Astrocyte of the cerebellum (primary cell): ENCODE results near the gene CFAP410.

Experiments used
- DNase-seq: peaks from one replicate; pipeline ENCODE4 v3.0.0-alpha.2; 2011; ENCODE audit warnings: low read depth
- H3K4me3 ChIP-seq: 2 replicates; pipeline ENCODE4 v1.5.1; 2011; ENCODE audit warnings: mild to moderate bottlenecking, low read depth, low read length, moderate library complexity
- in situ Hi-C: cut with HindIII; loops from 2 replicates; pipeline ENCODE4 v1.10.0; 2017; ENCODE audit warnings: low sequenced_read_pairs
- TF ChIP-seq, protein P1 (sequence below): IDR thresholded peaks from 2 replicates; pipeline ENCODE4 v1.5.1; 2012; ENCODE audit warnings: low read length, low read depth, moderate library complexity, mild to moderate bottlenecking; ENCODE audit errors: missing control alignments

CFAP410 gene

DNA sequence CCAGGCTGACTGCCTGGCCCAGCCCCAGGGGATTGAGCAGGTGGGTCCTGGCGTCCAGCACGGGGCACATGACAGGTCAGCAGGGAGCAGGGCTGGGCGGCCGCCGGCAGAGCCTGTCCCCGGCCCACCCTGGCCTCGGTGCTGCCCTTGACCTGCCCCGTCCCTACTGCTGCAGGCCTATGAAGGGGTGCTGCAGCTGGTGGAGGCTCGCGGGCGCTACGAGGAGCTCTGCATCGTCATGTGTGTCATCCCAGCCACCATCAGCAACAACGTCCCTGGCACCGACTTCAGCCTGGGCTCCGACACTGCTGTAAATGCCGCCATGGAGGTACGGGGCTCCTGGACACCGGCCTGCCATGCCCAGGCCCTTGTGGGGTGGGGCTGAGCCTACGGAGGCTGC lies 15.6 kb downstream of the CFAP410 start:
- TF ChIP-seq, protein P1, sequence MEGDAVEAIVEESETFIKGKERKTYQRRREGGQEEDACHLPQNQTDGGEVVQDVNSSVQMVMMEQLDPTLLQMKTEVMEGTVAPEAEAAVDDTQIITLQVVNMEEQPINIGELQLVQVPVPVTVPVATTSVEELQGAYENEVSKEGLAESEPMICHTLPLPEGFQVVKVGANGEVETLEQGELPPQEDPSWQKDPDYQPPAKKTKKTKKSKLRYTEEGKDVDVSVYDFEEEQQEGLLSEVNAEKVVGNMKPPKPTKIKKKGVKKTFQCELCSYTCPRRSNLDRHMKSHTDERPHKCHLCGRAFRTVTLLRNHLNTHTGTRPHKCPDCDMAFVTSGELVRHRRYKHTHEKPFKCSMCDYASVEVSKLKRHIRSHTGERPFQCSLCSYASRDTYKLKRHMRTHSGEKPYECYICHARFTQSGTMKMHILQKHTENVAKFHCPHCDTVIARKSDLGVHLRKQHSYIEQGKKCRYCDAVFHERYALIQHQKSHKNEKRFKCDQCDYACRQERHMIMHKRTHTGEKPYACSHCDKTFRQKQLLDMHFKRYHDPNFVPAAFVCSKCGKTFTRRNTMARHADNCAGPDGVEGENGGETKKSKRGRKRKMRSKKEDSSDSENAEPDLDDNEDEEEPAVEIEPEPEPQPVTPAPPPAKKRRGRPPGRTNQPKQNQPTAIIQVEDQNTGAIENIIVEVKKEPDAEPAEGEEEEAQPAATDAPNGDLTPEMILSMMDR: no peak
- DNase-seq: no peak
- H3K4me3 ChIP-seq: no peak overlapping the region
- in situ Hi-C loops: no loop called here

- TF ChIP-seq, protein P1: no peak
- in situ Hi-C loops: no loop called here
- no peak overlapping the region for H3K4me3 ChIP-seq
- no peak for DNase-seq
These were observed 16.4 kb downstream of the CFAP410 start for GRCh38 chr21:44322621-44323325.

- TF ChIP-seq, protein P1: no peak
- no peak for DNase-seq
- in situ Hi-C loops: no loop called here
- H3K4me3 ChIP-seq: no peak overlapping the region
These were observed 17.2 kb downstream of the CFAP410 start for GRCh38 chr21:44321846-44322450.

GRCh38 chr21:44320847-44321246 lies 18.3 kb downstream of the CFAP410 start:
- in situ Hi-C loops: no loop called here
- no peak overlapping the region for H3K4me3 ChIP-seq
- TF ChIP-seq, protein P1: no peak

DNA sequence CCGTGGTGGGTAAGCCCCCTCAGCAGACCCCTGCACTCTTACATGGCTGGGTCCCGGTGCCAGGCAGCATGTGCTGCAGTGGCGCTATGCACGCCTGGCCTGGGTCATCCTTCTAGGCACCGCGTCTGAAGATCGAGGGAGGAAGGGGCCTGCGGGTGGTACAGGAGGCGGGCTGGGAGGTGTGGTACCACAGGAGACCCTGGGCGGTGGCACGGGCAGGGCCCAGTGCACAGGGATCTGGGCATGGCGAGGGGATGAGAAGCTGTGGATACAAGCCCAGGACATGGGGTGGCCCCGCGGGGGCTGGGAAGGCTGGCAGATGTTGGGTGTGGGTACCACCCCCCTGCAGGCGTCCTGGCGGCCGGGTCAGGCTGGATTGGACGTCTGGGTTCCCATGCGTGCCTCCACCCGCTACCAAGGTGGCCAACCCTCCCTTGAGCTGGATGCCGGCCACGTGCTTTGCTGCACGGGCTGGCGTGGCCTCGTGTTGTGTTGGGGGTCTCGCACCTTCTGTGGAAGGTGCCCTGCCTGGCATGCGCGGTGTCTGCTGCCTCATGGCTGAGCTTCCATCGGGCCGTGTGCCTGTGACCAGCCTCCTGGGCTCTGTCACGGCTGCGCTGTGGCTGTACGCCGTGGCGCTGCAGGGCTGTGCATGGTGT lies 19.7 kb downstream of the CFAP410 start:
- TF ChIP-seq, protein P1: no peak
- no peak for DNase-seq
- H3K4me3 ChIP-seq: no peak overlapping the region
- in situ Hi-C loops: no loop called here

More at GRCh38 chr21:44320847-44321246, 18.3 kb downstream of the CFAP410 start:
- DNase-seq: no peak

DNA sequence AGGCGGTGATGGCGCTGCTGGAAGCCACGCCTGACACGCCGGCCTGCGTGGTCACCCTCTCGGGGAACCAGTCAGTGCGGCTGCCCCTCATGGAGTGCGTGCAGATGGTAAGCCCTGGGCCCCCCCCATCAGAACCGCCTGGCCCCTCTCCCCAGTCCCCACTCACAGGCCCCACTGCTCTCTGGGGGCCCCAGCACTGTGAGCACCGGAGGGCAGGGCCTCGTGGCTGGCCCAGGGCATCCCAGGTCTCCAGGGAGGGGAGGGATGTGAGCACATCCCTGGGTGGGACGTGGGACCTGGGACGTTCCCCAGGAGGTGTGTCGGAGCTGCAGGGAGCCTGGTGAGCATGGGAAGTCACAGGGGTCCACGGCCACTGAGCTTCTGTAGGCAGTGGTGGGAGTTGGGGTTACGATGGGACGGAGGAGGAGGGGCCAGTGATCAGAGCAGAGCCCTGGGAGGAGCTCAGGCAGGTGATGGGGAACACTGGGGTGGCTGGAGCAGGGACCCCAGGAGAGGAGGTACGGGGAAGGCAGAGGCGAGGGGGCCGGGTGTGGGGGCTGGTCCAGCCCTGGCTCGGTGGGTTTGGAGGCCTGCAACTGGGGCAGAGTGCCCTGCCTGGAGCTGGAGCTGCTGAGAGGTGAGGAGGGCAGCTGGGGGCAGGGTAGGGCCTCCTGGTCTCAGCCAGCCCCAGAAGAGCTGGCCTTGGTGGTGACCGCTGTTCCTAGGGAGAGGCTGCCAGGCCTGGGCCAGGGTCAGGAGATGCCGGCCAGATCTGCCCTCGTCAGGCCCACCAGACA lies 20.5 kb downstream of the CFAP410 start:
- H3K4me3 ChIP-seq: no peak overlapping the region
- no peak for DNase-seq
- in situ Hi-C loops: no loop called here
- TF ChIP-seq, protein P1: no peak
